GM23248 (cell line): ENCODE results near the gene NAPG.

Source experiments
- EZH2 ChIP-seq: fragments of 200-600 bp; sonication (generic); IDR thresholded peaks from 2 replicates; pipeline ENCODE4 v1.6.1; 2018; ENCODE audit warnings: antibody characterized with exemption, mild to moderate bottlenecking; ENCODE audit not compliant: insufficient read depth, poor library complexity, severe bottlenecking
- EZH2phosphoT487 ChIP-seq: fragments of 200-600 bp; sonication (generic); IDR thresholded peaks from 2 replicates; pipeline ENCODE4 v1.6.1; 2018; ENCODE audit warnings: antibody characterized with exemption, moderate library complexity, mild to moderate bottlenecking, low read depth; ENCODE audit not compliant: insufficient read depth

DNA sequence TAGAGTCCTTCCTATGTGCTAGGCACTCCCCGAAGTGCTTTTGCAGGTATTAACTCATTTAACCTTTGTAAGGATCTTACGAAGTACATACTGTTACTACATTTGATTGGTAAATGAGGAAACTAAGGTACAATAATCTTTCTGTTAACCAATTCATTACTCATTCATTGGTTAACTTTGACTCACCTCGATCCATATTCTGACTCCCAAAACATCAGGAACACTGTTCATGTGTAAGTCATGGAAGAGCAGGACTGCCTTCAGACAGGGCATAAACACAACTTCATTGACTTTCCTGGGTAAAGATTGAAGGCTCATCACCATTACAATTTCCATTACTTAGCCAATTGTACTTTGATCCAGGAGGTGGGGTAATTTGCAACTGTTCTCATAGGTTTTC, 40.6 kb downstream of the NAPG start:
- TF ChIP-seq EZH2 (no peak), EZH2phosphoT487 (no peak)
